Caco-2 (cell line): ENCODE measurements around the gene COL20A1. TPM values are rescaled to one million over a fixed set of nuclear protein-coding genes. Genes with fewer than 3 reads are reported as not detected.

Experiments used
- BruUV-seq: library from RNA; stranded (reverse); fragments of 400-500 nt; replicated peaks from 2 replicates; lab custom pipeline; 2021; lab: Mats Ljungman, UMichigan
- CTCF ChIA-PET: fragments of 300-600 bp; sonication (Branson Sonifier 250); formaldehyde crosslinking; loops from one replicate; lab custom pipeline; 2022; ENCODE audit warnings: antibody characterized with exemption; lab: Charles Lee
- POLR2A ChIA-PET: fragments of 300-600 bp; sonication (Branson Sonifier 250); formaldehyde crosslinking; loops from one replicate; lab custom pipeline; 2022; ENCODE audit warnings: antibody characterized with exemption; lab: Charles Lee
- DNase-seq, 2 experiments: peaks; one replicate each; pipeline versions ENCODE4 v3.0.0 to v3.0.0-alpha.2; 2020 to 2022
- H3K27me3 ChIP-seq: replicated peaks from 2 replicates; pipeline ENCODE4 v1.6.0; 2011; ENCODE audit warnings: low read length; ENCODE audit not compliant: control insufficient read depth, insufficient read depth
- H3K36me3 ChIP-seq: 2 replicates; pipeline ENCODE4 v1.5.1; 2011; ENCODE audit warnings: low read length; ENCODE audit not compliant: control insufficient read depth, insufficient read depth
- H3K4me1 ChIP-seq: fragments of 250-450 bp; sonication (Bioruptor Pico); 2 replicates; pipeline ENCODE4 v1.5.1; 2020; ENCODE audit warnings: mild to moderate bottlenecking
- H3K4me3 ChIP-seq: 2 replicates; pipeline ENCODE4 v1.5.1; 2011; ENCODE audit warnings: low read depth, mild to moderate bottlenecking, control low read depth, low read length
- H3K9me3 ChIP-seq: fragments of 250-450 bp; sonication (Bioruptor Pico); 2 replicates; pipeline ENCODE4 v1.5.1; 2020; ENCODE audit warnings: mild to moderate bottlenecking, moderate library complexity
- H3K27ac Mint-ChIP-seq: one replicate; pipeline ENCODE4 v1.8.0; 2022; ENCODE audit warnings: mixed read lengths; ENCODE audit not compliant: unreplicated experiment
- H3K27me3 Mint-ChIP-seq: one replicate; pipeline ENCODE4 v1.8.0; 2022; ENCODE audit warnings: mixed read lengths; ENCODE audit not compliant: insufficient read depth, unreplicated experiment
- H3K36me3 Mint-ChIP-seq: one replicate; pipeline ENCODE4 v1.8.0; 2022; ENCODE audit warnings: mild to moderate bottlenecking, mixed read lengths; ENCODE audit not compliant: insufficient read depth, unreplicated experiment
- H3K4me1 Mint-ChIP-seq: one replicate; pipeline ENCODE4 v1.8.0; 2022; ENCODE audit warnings: low read depth, mixed read lengths; ENCODE audit not compliant: unreplicated experiment
- H3K4me3 Mint-ChIP-seq: one replicate; pipeline ENCODE4 v1.8.0; 2022; ENCODE audit warnings: mild to moderate bottlenecking, moderate library complexity, mixed read lengths; ENCODE audit not compliant: unreplicated experiment
- H3K9me3 Mint-ChIP-seq: one replicate; pipeline ENCODE4 v1.8.0; 2022; ENCODE audit warnings: mixed read lengths; ENCODE audit not compliant: unreplicated experiment
- CTCF ChIP-seq, 2 experiments: fragments of 200-600 bp in 1 of 2; IDR thresholded peaks; 1 replicate in 1 of 2; 2 replicates in 1 of 2; pipeline versions ENCODE4 v1.5.1 to v1.8.0; 2011 to 2022; ENCODE audit warnings: antibody characterized with exemption in 1 of 2, control low read depth in 1 of 2, inconsistent platforms in 1 of 2, low read depth in 1 of 2, low read length in 1 of 2, mild to moderate bottlenecking in 1 of 2, moderate library complexity in 1 of 2; ENCODE audit not compliant: insufficient read depth in 1 of 2, severe bottlenecking in 1 of 2, unreplicated experiment in 1 of 2
- intact Hi-C: fragments of 100-400 bp; cut with micrococcal nuclease; formaldehyde crosslinking; loops from one replicate; pipeline ENCODE4 v1.10.0; 2022; ENCODE audit not compliant: unreplicated experiment
- total RNA-seq: library from RNA; stranded (reverse); gene quantifications from 2 replicates; pipeline ENCODE4 v1.2.3, GENCODE V29; 2022

Gene COL20A1
- total RNA-seq, 1 experiment from 2014 or later = 0.27 TPM

- H3K4me3 Mint-ChIP-seq = no peak overlapping the region
- ChIA-PET POLR2A (no interaction called here), CTCF (interaction anchor here (1.5 to 4.4 kb wide), 4 partner anchors 11 to 64 kb away, joined by 3 to 30 read pairs (median 4); partner anchors contain the start of gene YTHDF1)
- DNase-seq = no peak
- H3K36me3 Mint-ChIP-seq = peaks cover 100% of the 10 kb centered on the region
- BruUV-seq = no TSS peak
- Histone ChIP-seq H3K4me1 (no peaks in the 10 kb centered on the region), H3K27me3 (no peaks in the 10 kb centered on the region), H3K4me3 (no peak overlapping the region), H3K9me3 (no peaks in the 10 kb centered on the region), H3K36me3 (peaks cover 14% of the 10 kb centered on the region)
- no peaks in the 10 kb centered on the region for H3K9me3 Mint-ChIP-seq
- intact Hi-C loops = no loop called here
- no peaks in the 10 kb centered on the region for H3K27me3 Mint-ChIP-seq
- H3K27ac Mint-ChIP-seq = no peak overlapping the region
- no peak for TF ChIP-seq CTCF (IDR thresholded peaks at IDR 0.05; ENCODE audit: insufficient read depth in 1 of 2, low read depth in 1 of 2, low read length in 1 of 2, severe bottlenecking in 1 of 2, unreplicated experiment in 1 of 2)
- no peaks in the 10 kb centered on the region for H3K4me1 Mint-ChIP-seq
These were observed 13.1 kb upstream of the COL20A1 start for GRCh38 chr20:63279931-63280330.

- Mint-ChIP-seq H3K27me3 (no peaks in the 10 kb centered on the region), H3K4me1 (no peaks in the 10 kb centered on the region), H3K9me3 (no peaks in the 10 kb centered on the region), H3K27ac (no peak overlapping the region), H3K36me3 (peaks cover 99% of the 10 kb centered on the region), H3K4me3 (no peak overlapping the region)
- Histone ChIP-seq H3K9me3 (no peaks in the 10 kb centered on the region), H3K36me3 (peaks cover 16% of the 10 kb centered on the region), H3K4me1 (no peaks in the 10 kb centered on the region), H3K4me3 (no peak overlapping the region), H3K27me3 (no peaks in the 10 kb centered on the region)
- DNase-seq = no peak
- no peak for TF ChIP-seq CTCF (IDR thresholded peaks at IDR 0.05; ENCODE audit: insufficient read depth in 1 of 2, low read depth in 1 of 2, low read length in 1 of 2, severe bottlenecking in 1 of 2, unreplicated experiment in 1 of 2)
- no TSS peak for BruUV-seq
- POLR2A ChIA-PET = no interaction called here
- CTCF ChIA-PET = interaction anchor here (0.6 to 4.4 kb wide), 6 partner anchors 10 to 226 kb away, joined by 3 to 30 read pairs (median 4); partner anchors contain the start of gene YTHDF1
- intact Hi-C loops = no loop called here
These were observed 12.6 kb upstream of the COL20A1 start for GRCh38 chr20:63280371-63280770.

- CTCF ChIA-PET = interaction anchor here (0.6 to 4.4 kb wide), 10 partner anchors 10 to 257 kb away, joined by 3 to 30 read pairs (median 3); partner anchors contain the start of gene YTHDF1
- peak; percentile 61 to 79 for TF ChIP-seq CTCF (IDR thresholded peaks at IDR 0.05; ENCODE audit: insufficient read depth in 1 of 2, low read depth in 1 of 2, low read length in 1 of 2, severe bottlenecking in 1 of 2, unreplicated experiment in 1 of 2)
- intact Hi-C loops = no loop called here
- DNase-seq = peak in 1 of 2 experiments; percentile 64
- Histone ChIP-seq H3K4me3 (no peak overlapping the region), H3K36me3 (peaks cover 16% of the 10 kb centered on the region), H3K9me3 (no peaks in the 10 kb centered on the region), H3K27me3 (no peaks in the 10 kb centered on the region), H3K4me1 (no peaks in the 10 kb centered on the region)
- POLR2A ChIA-PET = interaction anchor here (0.6 kb wide), 1 partner anchor 45 kb away, joined by 3 read pairs; the partner anchor contains the start of gene BIRC7
- Mint-ChIP-seq H3K9me3 (no peaks in the 10 kb centered on the region), H3K36me3 (peaks cover 99% of the 10 kb centered on the region), H3K4me3 (no peak overlapping the region), H3K4me1 (no peaks in the 10 kb centered on the region), H3K27ac (no peak overlapping the region), H3K27me3 (no peaks in the 10 kb centered on the region)
- BruUV-seq = no TSS peak
These were observed 11.9 kb upstream of the COL20A1 start for GRCh38 chr20:63280929-63281545.
